Stimulated activated naive B cell treated with anti-CD40 and anti-IgM and Interleukin-4, amounts not matched to agents 10 μg/mL and 1 μg/mL and 100 μg/mL, for 72 hours (primary cell): ENCODE data around the gene VPS35L.

Experiments used
- ATAC-seq, 2 donors: fragments of 150-1000 bp; cut with Tn5 transposase; replicated peaks; 2 replicates each; pipeline ENCODE4 v1.10.0; 2021; ENCODE audit warnings: moderate library complexity in 1 of 2
- DNase-seq: peaks from one replicate; pipeline ENCODE4 v3.0.0; 2021
- H3K27ac Mint-ChIP-seq: one replicate; pipeline ENCODE4 v1.8.0; 2022; ENCODE audit warnings: mild to moderate bottlenecking, mixed read lengths
- H3K27me3 Mint-ChIP-seq, 2 donors: one replicate each; pipeline ENCODE4 v1.8.0; 2022; ENCODE audit warnings: mixed read lengths in 2 of 2
- H3K36me3 Mint-ChIP-seq, 2 donors: one replicate each; pipeline ENCODE4 v1.8.0; 2022; ENCODE audit warnings: mixed read lengths in 2 of 2, mild to moderate bottlenecking in 1 of 2
- H3K4me1 Mint-ChIP-seq, 2 donors: one replicate each; pipeline ENCODE4 v1.8.0; 2022; ENCODE audit warnings: mixed read lengths in 2 of 2, mild to moderate bottlenecking in 1 of 2
- H3K4me3 Mint-ChIP-seq, 2 donors: one replicate each; pipeline ENCODE4 v1.8.0; 2022; ENCODE audit warnings: mild to moderate bottlenecking in 2 of 2, mixed read lengths in 2 of 2, moderate library complexity in 1 of 2
- H3K9me3 Mint-ChIP-seq, 2 donors: one replicate each; pipeline ENCODE4 v1.8.0; 2022; ENCODE audit warnings: mixed read lengths in 2 of 2, mild to moderate bottlenecking in 1 of 2

VPS35L gene

DNA sequence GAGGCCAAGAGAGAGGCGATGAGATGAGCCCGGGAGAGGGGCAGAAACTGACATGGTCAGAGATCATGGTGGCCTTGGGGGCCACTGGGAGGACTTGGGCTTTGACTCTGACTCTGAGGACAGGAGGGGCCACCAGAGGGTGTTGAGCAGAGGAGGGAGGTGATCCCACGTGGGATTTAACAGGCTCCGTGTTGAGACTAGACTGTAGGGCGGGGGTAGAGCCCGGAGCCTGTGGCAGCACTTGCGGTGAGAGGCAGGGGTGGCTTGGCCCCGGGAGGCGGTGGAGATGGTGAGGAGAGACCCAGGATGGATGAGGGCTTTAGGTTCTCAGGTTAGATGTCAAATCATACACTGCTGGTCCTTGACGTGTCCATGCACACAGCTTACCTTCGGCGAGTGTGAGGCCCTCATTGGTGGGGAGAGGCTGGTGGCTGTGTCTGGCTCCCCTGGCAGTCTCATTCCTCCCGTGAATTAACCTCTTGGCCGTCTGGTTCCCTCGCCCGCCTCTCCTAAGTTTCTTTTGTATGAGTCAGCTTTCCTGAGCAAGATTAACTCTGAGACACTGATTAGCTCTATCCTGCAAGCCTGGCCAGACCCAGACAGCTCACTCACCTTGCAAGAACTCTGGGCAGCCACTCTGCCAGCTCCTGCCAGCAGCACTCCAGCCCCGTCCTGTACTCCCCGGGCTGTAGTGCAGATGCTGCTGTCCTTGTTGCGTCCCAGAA is 39.7 kb downstream of the VPS35L start:
- Mint-ChIP-seq H3K27ac (no peak overlapping the region), H3K27me3 (no peaks in the 10 kb centered on the region), H3K4me1 (peaks cover 1 to 5% of the 10 kb centered on the region in 2 donors), H3K9me3 (no peaks in the 10 kb centered on the region), H3K4me3 (no peak overlapping the region), H3K36me3 (peaks cover 55 to 74% of the 10 kb centered on the region in 2 donors)
- ATAC-seq, result no peak
- no peak for DNase-seq

DNA sequence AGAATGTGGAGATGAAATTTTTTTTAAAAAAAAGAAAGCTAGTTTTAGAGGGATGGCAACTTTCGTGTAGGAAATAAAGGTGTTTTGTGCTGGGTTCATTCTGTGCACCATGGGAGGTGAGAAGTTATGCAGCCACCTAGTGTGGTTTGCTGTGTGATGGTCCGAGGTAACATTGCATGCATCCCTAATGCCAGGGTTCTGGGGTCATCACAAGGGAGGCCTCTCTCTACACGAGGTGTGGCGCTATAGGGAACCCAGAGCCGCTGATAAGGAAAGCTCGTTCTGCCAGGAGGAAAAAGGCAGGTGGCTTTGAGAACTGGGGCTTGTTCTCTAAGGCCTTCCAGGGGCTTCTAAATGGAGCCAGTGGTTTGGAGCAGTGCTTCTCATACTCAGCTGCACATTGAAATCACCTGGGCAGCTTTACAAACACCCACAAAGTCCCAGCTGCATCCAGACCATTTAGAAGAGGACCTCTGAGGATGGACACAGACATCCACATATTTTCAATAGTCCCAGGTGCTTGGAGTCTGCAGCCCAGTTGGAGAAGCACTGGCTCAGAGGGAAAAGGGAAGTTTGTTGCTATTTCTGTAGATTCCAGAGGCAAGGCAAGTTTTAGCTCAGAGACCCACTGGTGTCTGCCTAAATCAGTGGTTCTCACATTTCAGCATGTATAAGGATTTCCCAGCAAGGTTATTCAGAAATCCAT is 43.5 kb downstream of the VPS35L start:
- no peak for ATAC-seq
- H3K27ac Mint-ChIP-seq, result no peak overlapping the region
- no peak overlapping the region for H3K4me3 Mint-ChIP-seq
- no peaks in the 10 kb centered on the region for H3K9me3 Mint-ChIP-seq
- peaks cover 43 to 68% of the 10 kb centered on the region in 2 donors for H3K36me3 Mint-ChIP-seq
- H3K4me1 Mint-ChIP-seq, result peaks cover 1 to 5% of the 10 kb centered on the region in 2 donors
- no peak for DNase-seq
- H3K27me3 Mint-ChIP-seq, result no peaks in the 10 kb centered on the region

- Mint-ChIP-seq H3K27ac (no peak overlapping the region), H3K4me1 (peaks cover 1 to 5% of the 10 kb centered on the region in 2 donors), H3K9me3 (no peaks in the 10 kb centered on the region), H3K4me3 (no peak overlapping the region), H3K27me3 (no peaks in the 10 kb centered on the region), H3K36me3 (peaks cover 46 to 74% of the 10 kb centered on the region in 2 donors)
- DNase-seq (no peak), ATAC-seq (no peak)
Measured at GRCh38 chr16:19599968-19600716, 44.6 kb downstream of the VPS35L start.

GRCh38 chr16:19601083-19601976 is 45.8 kb downstream of the VPS35L start:
- peaks cover 1 to 5% of the 10 kb centered on the region in 2 donors for H3K4me1 Mint-ChIP-seq
- peaks cover 4 to 5% of the 10 kb centered on the region in 2 donors for H3K9me3 Mint-ChIP-seq
- no peak overlapping the region for H3K4me3 Mint-ChIP-seq
- no peak overlapping the region for H3K27ac Mint-ChIP-seq
- no peaks in the 10 kb centered on the region for H3K27me3 Mint-ChIP-seq
- DNase-seq (no peak), ATAC-seq (no peak)
- peaks cover 56 to 75% of the 10 kb centered on the region in 2 donors for H3K36me3 Mint-ChIP-seq

DNA sequence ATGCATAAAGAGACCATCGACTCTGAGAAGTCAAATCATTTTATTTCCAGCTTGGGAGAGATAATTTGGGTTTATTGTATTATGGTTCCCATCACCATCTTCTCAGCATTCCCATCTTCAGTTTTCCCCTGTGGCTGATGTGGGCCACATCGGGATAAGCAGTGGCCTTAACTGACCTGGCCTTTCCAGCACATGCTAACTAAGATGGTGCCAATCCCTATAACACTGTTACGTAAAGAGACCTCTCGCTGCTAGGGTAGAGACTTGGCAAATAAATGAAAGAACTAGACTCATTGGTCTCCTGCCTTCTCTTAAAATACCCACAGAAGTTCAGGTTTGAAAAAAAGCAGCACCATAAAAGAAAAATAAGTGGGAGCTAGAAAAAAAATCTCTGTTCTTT is 49.4 kb downstream of the VPS35L start:
- Mint-ChIP-seq H3K4me3 (no peak overlapping the region), H3K36me3 (peaks cover 62 to 73% of the 10 kb centered on the region in 2 donors), H3K27me3 (no peaks in the 10 kb centered on the region), H3K27ac (no peak overlapping the region), H3K4me1 (peaks cover 0 to 3% of the 10 kb centered on the region in 2 donors), H3K9me3 (peaks cover 4 to 5% of the 10 kb centered on the region in 2 donors)
- DNase-seq (no peak), ATAC-seq (no peak)

GRCh38 chr16:19605701-19606100 is 50.2 kb downstream of the VPS35L start:
- Mint-ChIP-seq H3K27me3 (no peaks in the 10 kb centered on the region), H3K4me3 (no peak overlapping the region), H3K36me3 (peaks cover 64 to 78% of the 10 kb centered on the region in 2 donors), H3K9me3 (peaks cover 4 to 5% of the 10 kb centered on the region in 2 donors), H3K27ac (no peak overlapping the region), H3K4me1 (no peaks in the 10 kb centered on the region)
- DNase-seq, result no peak
- no peak for ATAC-seq

GRCh38 chr16:19607616-19608280 is 52.2 kb downstream of the VPS35L start:
- H3K27me3 Mint-ChIP-seq, result no peaks in the 10 kb centered on the region
- H3K4me3 Mint-ChIP-seq, result no peak overlapping the region
- DNase-seq, result no peak
- no peak overlapping the region for H3K27ac Mint-ChIP-seq
- peaks cover 72 to 77% of the 10 kb centered on the region in 2 donors for H3K36me3 Mint-ChIP-seq
- H3K4me1 Mint-ChIP-seq, result no peaks in the 10 kb centered on the region
- ATAC-seq, result no peak
- peaks cover 4 to 5% of the 10 kb centered on the region in 2 donors for H3K9me3 Mint-ChIP-seq

GRCh38 chr16:19609359-19609758 is 53.9 kb downstream of the VPS35L start:
- Mint-ChIP-seq H3K27ac (no peak overlapping the region), H3K36me3 (peaks cover 62 to 70% of the 10 kb centered on the region in 2 donors), H3K4me3 (no peak overlapping the region), H3K4me1 (no peaks in the 10 kb centered on the region), H3K27me3 (no peaks in the 10 kb centered on the region), H3K9me3 (peaks cover 4 to 5% of the 10 kb centered on the region in 2 donors)
- DNase-seq (no peak), ATAC-seq (no peak)

- Mint-ChIP-seq H3K4me1 (no peaks in the 10 kb centered on the region), H3K27me3 (no peaks in the 10 kb centered on the region), H3K4me3 (no peak overlapping the region), H3K27ac (no peak overlapping the region), H3K9me3 (peaks cover 4 to 5% of the 10 kb centered on the region in 2 donors), H3K36me3 (peaks cover 56 to 66% of the 10 kb centered on the region in 2 donors)
- no peak for ATAC-seq
- DNase-seq, result no peak
Measured at GRCh38 chr16:19610200-19610599, 54.7 kb downstream of the VPS35L start.

GRCh38 chr16:19613834-19614233 is 58.3 kb downstream of the VPS35L start:
- Mint-ChIP-seq H3K36me3 (peaks cover 41 to 57% of the 10 kb centered on the region in 2 donors), H3K27ac (no peak overlapping the region), H3K4me3 (no peak overlapping the region), H3K9me3 (no peaks in the 10 kb centered on the region), H3K27me3 (no peaks in the 10 kb centered on the region), H3K4me1 (no peaks in the 10 kb centered on the region)
- DNase-seq, result no peak
- ATAC-seq, result no peak

DNA sequence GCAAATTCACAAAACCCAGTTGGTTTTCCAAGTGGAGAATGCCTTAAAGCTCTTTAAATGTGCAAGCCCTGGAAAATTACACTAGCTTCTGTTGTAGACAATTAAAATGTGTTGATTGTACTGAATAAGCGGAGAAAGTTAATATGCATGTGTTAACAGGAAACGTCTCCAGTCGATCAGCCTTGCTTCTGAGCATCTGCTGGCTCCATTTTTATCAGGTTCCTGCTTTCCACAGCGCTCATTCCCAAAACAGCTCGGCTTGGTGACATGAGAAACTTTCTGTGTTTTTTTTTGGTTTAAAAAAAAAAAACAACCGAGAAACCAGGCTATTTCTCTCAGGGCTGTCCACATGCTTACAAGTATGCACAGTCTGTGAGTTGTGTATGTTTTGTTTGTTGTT is 60.7 kb downstream of the VPS35L start:
- Mint-ChIP-seq H3K4me3 (no peak overlapping the region), H3K36me3 (peaks cover 31 to 52% of the 10 kb centered on the region in 2 donors), H3K27me3 (no peaks in the 10 kb centered on the region), H3K9me3 (no peaks in the 10 kb centered on the region), H3K27ac (no peak overlapping the region), H3K4me1 (no peaks in the 10 kb centered on the region)
- no peak for ATAC-seq
- DNase-seq, result no peak

DNA sequence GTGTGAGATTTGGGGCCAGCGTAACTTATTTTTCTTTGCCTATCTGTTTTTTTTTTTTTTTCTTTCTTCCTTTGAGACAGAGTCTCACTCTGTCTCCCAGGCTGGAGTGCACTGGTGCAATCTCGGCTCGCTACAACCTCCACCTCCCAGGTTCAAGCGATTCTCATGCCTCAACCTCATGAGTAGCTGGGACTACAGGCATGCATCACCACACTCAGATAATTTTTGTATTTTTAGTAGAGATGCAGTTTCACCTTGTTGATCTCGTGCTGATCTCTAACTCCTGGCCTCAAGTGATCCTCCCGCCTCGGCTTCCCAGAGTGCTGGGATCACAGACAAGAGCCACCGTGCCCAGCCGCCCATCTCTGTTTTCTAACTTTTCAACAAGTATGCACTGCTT is 63.4 kb downstream of the VPS35L start:
- Mint-ChIP-seq H3K27ac (no peak overlapping the region), H3K9me3 (no peaks in the 10 kb centered on the region), H3K27me3 (no peaks in the 10 kb centered on the region)

DNA sequence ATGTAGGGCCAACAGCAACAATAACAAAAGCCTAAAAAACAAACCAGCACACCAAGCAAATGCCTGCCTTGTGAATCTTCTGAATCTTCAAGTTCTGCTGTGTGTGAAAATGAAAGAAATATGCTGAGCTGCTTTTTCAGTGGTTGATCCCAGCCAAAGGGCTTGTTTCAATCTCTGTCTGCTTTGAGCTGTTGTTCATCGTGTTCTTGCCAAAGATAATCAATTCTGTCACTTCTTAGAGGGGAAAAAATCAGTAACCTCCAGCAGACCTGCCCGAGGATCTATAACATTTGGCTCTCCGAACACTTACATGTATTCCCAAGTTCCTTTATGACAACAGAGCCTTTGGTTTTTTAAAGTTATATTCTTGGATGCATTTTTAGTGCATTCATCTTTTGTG is 65.9 kb downstream of the VPS35L start:
- ATAC-seq (no peak), DNase-seq (no peak)
- H3K4me1 Mint-ChIP-seq, result no peaks in the 10 kb centered on the region
- H3K4me3 Mint-ChIP-seq, result no peak overlapping the region
- peaks cover 46 to 48% of the 10 kb centered on the region in 2 donors for H3K36me3 Mint-ChIP-seq
- H3K27ac Mint-ChIP-seq, result no peak overlapping the region
- no peaks in the 10 kb centered on the region for H3K9me3 Mint-ChIP-seq
- H3K27me3 Mint-ChIP-seq, result no peaks in the 10 kb centered on the region

More for the DNA sequence above, 63.4 kb downstream of the VPS35L start:
- DNase-seq (no peak), ATAC-seq (no peak)
- H3K4me3 Mint-ChIP-seq, result no peak overlapping the region
- peaks cover 34 to 47% of the 10 kb centered on the region in 2 donors for H3K36me3 Mint-ChIP-seq
- H3K4me1 Mint-ChIP-seq, result no peaks in the 10 kb centered on the region
